GM19467 (cell line): ENCODE results near the gene SLC25A14.
A peak's percentile ranks its signal among the peaks of the same experiment; 100 is the strongest.

Experiments
- ATAC-seq: cut with Tn5 transposase; IDR thresholded peaks from one replicate; pipeline ENCODE4 v1.9.1; 2021; ENCODE audit warnings: mild to moderate bottlenecking, moderate library complexity; ENCODE audit not compliant: unreplicated experiment

Gene SLC25A14

DNA sequence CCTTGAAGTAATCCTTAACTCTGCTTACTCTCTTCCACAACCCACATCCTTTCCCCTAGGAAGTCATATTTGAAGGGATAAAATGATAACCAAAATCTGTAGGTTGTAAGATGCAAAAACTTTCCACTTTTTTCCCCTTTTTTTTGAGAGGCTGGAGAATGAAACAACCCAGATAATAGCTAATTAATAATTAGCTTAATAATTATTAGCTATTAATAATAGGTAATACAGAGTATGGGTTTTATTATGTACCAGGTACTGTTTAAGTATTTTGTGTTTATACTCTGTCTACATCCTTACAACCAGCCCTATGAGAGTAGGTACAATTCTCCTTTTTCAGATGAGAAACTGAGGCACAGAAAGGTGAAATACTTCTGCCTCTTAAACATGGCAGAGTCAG, 36.4 kb downstream of the SLC25A14 start:
- ATAC-seq: no peak

DNA sequence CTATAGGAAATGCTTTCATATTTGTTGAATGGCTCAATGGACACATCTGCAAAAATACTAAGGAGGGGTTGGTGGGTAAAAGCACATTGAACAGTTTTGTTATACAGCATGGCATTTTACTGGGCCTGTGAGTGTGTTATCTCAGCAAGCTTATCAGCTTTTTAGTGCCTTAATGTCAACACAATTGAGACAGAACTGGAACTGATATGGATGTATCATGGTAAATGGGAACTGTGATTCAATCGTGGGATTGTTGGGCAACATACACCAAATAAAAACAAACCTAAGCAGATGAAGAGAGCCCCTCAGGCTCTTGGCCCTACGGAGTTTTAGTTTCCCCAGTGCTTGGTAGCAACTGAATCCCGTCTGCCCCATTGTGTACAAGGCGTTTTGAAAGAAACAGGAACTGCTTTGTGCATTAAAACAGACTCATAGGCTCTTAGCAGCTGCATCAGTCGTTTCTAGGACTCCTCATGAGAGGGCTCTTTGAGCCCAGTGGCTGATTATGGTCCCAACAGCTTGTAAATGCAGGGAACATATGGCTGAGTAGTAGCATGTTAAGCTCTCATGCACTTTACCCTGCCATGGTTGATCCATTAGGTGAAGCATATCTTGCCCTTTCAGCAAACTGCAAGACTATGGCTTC, 38.4 kb downstream of the SLC25A14 start:
- ATAC-seq: no peak

DNA sequence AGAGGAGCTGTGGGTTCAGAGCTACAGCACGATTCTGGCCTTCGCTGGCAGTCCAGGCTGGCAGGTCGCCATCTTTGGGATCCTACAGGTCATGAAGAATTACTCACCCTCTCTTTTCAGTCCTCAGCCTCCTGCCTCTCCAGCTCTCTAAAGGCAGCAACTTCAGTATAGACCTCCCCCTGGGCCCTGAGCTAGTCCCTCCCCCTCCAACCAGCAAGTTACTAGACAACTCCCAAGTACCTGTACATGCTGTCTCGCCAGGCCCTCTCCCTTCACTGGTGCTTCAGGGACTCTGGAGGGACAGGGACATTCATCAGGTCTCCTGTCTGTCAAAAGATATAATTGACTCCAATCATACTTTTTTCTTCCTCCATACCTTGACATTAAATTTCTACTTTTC, 45.8 kb downstream of the SLC25A14 start, which contains the start of gene GPR119:
Gene GPR119, minus strand, starts transcription at position 155 of the 400 bp plus-strand sequence. CDS start 227 bp downstream, outside the sequence.
- ATAC-seq: no peak

DNA sequence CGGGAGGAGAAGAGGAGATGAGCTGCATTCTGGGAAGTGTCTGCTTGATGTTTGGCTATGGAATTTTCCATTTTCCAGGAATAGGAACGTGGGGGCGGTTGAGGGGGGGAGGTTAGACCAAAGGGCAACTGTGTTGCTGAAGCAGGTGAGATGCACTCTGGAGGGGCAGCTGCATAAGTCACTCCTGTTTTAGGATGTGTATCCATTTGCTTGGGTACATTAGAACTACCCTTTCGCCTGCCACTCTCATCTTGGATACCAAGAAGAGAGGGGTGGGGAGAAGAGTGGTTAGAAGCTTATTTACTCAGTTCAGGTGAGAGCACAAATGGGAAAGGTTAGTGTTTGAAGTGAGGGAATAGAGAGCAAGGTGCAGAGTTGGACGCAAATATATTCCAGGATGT, 46.7 kb downstream of the SLC25A14 start:
- no peak for ATAC-seq

DNA sequence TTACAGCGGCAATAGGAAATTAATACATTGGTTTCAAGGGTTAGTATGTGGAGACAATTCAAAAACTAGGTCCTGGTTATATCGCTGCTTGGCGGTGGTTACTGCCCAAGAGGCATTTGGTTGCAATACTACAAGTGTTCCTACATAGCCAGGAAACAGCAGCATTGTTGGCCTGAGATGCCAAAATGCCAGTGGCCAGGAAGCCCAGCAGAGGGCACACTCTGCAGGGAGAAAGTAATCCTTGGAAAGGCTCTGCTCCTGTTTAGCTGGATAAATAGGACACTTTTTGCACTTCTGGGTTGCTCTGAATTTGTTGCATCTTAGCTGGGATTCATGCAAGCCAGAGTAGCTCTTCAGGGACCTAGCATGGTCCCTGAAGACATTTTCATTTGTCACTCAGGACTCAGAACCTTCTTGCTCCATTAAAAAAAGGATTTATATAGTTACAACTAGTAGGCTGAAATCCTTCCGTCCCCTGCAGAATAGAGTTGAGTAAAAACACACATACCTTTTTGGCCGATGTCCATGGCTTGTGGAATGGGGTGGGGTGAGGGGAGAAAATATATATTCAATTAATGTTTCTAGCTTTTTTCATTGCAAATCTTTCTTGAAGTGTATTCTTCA, 53.8 kb downstream of the SLC25A14 start:
- no peak for ATAC-seq

DNA sequence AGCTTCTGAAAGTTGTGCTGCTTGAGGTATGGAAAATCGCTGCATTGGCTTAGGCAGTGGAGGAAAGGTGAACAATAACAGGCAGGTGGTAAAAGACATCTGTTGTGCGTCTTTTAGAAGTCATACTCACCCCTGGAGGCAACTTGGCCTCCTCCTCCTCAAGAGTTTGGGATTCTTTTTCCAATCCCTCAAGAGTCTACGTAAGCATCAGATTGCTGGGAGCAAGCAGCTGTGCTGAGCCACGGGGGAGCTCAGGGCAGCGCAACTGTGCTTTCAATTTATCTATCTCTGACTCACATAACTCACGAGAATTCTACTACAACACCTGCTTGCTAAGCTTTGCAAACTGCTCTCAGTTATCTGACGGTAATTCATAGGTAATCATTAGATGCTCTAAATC, 55.6 kb downstream of the SLC25A14 start:
- no peak for ATAC-seq

DNA sequence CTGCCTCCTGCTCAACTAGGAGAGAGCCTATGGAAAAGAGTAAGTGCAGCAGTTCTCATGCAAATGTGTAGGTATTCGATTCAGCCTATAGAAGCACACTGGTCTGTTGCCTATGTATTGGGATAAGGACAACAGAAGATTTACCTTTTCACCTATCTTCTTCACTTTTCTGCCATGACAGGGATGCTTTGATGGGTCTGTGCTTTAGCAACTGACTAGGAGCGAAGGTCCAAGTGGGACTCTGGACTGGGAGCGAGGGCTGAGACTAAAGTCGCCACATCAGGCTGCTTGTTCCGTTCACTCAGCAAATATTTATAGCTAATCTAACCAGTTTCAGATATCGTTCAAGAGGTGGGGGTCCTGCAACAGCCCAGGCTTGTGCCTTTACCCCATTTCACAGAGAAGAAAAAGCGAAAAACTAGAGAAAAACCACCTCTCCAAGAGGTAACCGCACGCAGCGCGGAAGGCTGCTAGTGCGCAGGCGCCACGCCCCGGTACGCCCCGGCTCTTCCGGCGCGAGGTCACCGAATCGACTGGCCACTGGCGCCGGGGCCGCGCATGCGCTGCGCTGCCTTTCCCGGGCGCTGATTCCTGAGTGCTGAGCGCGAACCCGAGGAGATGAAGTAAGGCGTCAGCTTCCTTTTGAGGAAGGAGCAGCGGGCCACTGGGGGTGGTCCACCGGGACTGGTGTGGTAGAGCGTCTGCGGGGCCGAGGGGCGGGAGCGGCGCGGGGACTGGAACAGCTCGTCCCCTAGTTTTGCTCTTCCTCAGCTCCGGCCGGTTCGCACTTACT, 61.9 kb downstream of the SLC25A14 start, which contains the start of gene RBMX2:
Gene RBMX2, plus strand, starts transcription at position 573 of the 793 bp plus-strand sequence. Its CDS starts 46 bp downstream, at position 619.
- ATAC-seq: peak; percentile 95

DNA sequence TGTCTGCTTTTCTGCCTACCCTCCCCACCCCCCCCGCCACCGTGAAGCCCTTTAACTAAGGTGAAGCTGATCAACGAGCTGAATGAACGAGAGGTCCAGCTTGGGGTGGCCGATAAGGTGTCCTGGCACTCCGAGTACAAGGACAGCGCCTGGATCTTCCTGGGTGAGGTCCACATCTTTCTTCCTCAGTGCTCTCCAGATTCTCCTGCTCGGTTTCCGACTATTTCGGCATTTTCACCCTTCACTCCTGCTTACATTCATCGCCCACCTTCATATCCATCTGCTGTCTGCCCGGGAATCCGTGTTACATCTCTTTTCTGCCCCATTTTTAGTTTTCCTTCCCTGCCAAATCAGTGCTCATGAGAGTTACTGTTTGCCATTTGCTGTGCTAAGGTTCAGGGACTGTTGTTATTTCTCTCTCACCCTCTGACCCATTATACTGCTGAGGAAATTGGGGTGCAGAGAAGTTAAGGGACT, 62.5 kb downstream of the SLC25A14 start:
- no peak for ATAC-seq

DNA sequence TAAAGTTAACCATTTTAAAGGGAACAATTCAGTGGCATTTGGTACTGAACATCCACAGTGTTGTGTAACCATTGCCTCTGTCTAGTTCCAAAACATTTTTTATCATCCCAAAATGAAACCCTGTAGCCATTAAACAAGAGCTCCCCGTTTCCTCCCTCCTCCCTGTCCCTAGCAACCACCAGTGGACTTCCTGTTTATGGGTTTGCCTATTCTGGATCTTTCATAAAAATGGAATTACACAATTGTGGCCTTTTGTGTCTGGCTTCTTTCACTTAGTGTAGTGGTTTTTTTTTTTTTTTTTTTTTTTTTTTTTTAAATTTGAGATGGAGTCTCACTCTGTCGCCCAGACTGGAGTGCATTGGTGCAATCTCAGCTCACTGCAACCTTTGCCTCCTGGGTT, 73.7 kb downstream of the SLC25A14 start:
- ATAC-seq: no peak

DNA sequence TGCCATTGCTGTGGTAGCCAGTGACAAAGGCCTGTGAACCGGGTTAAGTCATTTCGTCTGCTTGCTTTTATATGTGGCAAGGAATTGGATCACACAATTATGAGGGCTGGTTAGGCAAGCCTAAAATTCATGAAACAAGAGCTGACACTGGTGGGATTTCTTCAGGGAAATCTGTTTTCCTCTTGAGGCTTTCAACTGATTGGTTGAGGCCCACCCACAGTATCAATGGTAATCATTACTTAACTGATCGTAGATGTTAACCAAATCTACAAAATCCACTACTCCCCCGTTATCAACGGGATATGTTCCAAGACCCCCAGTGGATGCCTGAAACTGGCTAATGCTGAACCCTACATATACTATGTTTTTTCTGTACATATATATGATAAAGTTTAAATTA, 75.1 kb downstream of the SLC25A14 start:
- no peak for ATAC-seq

DNA sequence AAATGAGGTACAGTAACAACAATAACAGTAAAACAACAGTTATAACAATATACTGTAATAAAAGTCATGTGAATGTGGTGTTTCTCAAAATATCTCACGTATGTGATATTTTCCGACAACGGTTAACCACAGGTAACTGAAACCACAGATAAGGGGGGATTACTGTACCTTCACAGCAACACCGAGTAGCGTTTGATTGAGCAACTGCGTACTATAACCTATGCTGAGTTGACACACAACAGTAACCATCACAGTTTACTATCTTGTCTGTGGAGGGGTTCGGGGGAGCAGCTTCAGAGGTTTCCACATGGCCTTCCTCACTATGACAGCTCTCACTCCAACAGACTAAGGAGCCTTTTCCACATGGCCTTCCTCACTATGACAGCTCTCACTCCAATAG, 75.5 kb downstream of the SLC25A14 start:
- ATAC-seq: no peak

DNA sequence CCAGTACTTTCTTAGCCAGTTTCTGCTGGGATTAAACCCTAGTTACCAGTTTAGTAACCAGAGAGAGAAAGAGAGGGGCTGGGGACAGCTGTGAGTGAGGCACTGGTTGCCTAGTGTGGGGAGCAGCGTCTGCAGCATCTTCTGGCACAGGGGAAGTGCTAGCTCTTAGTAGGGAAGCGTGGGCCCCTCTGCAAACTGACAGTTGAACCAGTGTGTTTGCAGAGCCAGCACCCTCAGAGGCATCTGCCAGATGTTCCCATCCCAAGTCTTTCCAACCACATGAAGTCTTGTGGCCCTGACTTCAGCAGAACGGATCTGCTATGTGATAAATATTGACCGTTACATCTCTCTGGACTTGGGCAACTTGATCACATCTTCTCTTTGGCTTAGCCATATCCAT, 77.1 kb downstream of the SLC25A14 start:
- no peak for ATAC-seq

DNA sequence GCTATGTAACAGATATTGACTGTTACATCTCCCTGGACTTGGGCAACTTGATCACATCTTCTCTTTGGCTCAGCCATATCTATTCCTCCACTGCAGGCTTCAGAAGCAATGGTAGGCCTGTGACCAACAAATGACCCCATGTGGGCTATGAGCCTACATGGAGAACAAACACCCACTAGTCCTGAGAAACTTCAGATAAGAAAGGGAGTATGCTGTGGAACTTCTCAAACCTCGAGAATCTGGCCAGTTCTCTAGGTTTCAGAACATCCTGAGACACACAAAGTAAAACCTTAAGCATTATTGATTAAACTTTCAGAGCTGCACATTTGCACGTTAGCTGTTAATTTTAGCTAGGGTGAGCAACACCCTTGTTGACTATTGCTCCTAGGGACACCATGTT, 78.3 kb downstream of the SLC25A14 start:
- ATAC-seq: no peak

DNA sequence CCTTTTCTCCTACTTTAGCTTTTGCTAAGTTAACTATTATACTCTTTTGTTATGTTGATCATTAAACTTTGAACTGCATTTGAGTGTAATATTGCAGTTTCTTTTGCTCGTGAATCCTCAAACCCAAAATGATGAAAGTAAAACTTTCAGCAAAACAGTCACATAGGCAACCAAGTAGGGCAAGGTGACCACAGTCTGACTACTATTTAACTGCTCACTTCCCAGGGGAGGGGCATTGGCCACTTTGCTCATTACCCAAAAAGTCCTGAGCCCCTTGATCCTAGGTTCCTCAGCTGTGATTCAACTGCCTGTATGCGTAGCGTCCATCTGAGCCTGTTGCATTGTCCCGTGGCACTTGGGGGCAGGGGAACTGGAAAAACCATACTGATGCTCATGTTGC, 79.0 kb downstream of the SLC25A14 start:
- no peak for ATAC-seq

DNA sequence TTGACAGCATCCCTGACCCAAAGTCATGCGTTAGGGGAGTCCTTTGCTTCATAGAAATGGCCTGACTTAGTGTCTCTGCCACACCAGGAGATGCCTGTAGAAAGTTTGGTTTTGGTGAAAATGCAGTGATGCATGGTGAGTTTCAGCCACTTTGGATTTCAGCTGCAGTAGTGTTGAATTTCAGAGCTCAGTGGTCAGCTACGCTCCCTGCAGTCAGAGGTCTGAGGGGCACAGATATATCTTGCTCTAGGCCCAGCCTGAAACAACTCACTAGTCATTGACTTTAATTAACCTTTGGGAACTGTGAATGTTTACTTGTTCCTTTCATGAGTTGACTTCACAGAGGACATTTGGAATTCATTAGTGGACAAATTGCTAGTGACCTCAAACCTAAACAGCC, 79.5 kb downstream of the SLC25A14 start:
- no peak for ATAC-seq
